K562 (cell line): Measurements from ENCODE around the gene LINGO3. TPM values are rescaled to one million over a fixed set of nuclear protein-coding genes. Genes with fewer than 3 reads are reported as not detected.
A peak's percentile ranks its signal among the peaks of the same experiment; 100 is the strongest.

ENCODE experiments used
- EWSR1 ChIP-seq: fragments of 450-650 bp; IDR thresholded peaks from 2 replicates; pipeline ENCODE4 v1.6.1; 2018; ENCODE audit warnings: borderline replicate concordance, mild to moderate bottlenecking, low read depth, moderate library complexity; ENCODE audit not compliant: partially characterized antibody
- HNRNPL ChIP-seq: fragments of 200-400 bp; formaldehyde crosslinking; IDR thresholded peaks from 2 replicates; pipeline ENCODE4 v1.6.1; 2017; ENCODE audit warnings: low read depth, mild to moderate bottlenecking, low read length
- ILK ChIP-seq: fragments of 450-650 bp; IDR thresholded peaks from 2 replicates; pipeline ENCODE4 v1.6.1; 2016; ENCODE audit warnings: missing genetic modification characterization, low read depth, mild to moderate bottlenecking, missing compliant biosample characterization, moderate library complexity, borderline replicate concordance
- LCOR ChIP-seq: sonication (generic); formaldehyde crosslinking; IDR thresholded peaks from 2 replicates; pipeline ENCODE4 v1.8.0; 2022; ENCODE audit warnings: mild to moderate bottlenecking, missing genetic modification reagents
- MLLT1 ChIP-seq, 2 experiments: fragments of 450-650 bp; IDR thresholded peaks; 2 replicates each; pipeline ENCODE4 v1.6.1; 2016
- NELFE ChIP-seq: IDR thresholded peaks from 2 replicates; pipeline ENCODE4 v1.6.1; 2011; ENCODE audit warnings: mild to moderate bottlenecking; ENCODE audit not compliant: insufficient read depth, insufficient read length
- NRF1 ChIP-seq, 2 experiments: fragments of 450-650 bp; IDR thresholded peaks in 1 of 2; conservative IDR thresholded peaks in 1 of 2; 2 replicates each; pipeline ENCODE4 v1.6.1; 2014; ENCODE audit warnings: mild to moderate bottlenecking in 2 of 2
- RBM15 ChIP-seq: fragments of 200-400 bp; formaldehyde crosslinking; IDR thresholded peaks from 2 replicates; pipeline ENCODE4 v1.6.1; 2018; ENCODE audit warnings: mild to moderate bottlenecking, low read length, moderate library complexity; ENCODE audit not compliant: insufficient read depth
- RUNX1 ChIP-seq: sonication (generic); IDR thresholded peaks from 2 replicates; pipeline ENCODE4 v1.6.1; 2016; ENCODE audit warnings: antibody characterized with exemption, low read depth
- TAF9B ChIP-seq: fragments of 450-650 bp; IDR thresholded peaks from 2 replicates; pipeline ENCODE4 v1.6.1; 2018; ENCODE audit warnings: mild to moderate bottlenecking; ENCODE audit not compliant: partially characterized antibody
- TCF7 ChIP-seq: sonication (generic); IDR thresholded peaks from 2 replicates; pipeline ENCODE4 v1.6.1; 2016; ENCODE audit warnings: antibody characterized with exemption, borderline replicate concordance
- ZBTB11 ChIP-seq, 3 experiments: fragments of 200-800 bp in 1 of 3; fragments of 250-450 bp in 1 of 3; fragments of 450-650 bp in 1 of 3; sonication (Bioruptor Pico) in 1 of 3; sonication (Bioruptor generic) in 1 of 3; formaldehyde crosslinking in 1 of 3; IDR thresholded peaks; 2 replicates each; pipeline versions ENCODE4 v1.6.1 to v1.8.0; 2016 to 2022; ENCODE audit warnings: mild to moderate bottlenecking in 2 of 3, missing genetic modification characterization in 2 of 3, missing compliant biosample characterization in 1 of 3, moderate library complexity in 1 of 3
- ZNF263 ChIP-seq: sonication (generic); formaldehyde crosslinking; IDR thresholded peaks from 2 replicates; pipeline ENCODE4 v1.8.0; 2022; ENCODE audit warnings: mild to moderate bottlenecking, missing genetic modification reagents, borderline replicate concordance
- ZNF609 ChIP-seq: sonication (generic); formaldehyde crosslinking; IDR thresholded peaks from 2 replicates; pipeline ENCODE4 v1.8.1; 2023; ENCODE audit warnings: missing genetic modification reagents, mild to moderate bottlenecking, borderline replicate concordance
- polyA plus RNA-seq, 8 experiments: library from polyadenylated mRNA; depleted of rRNA in 4 of 8; stranded (reverse) in 5 of 8; unstranded in 3 of 8; fragments of >200 nt; fragmentation: Nextera tagmentation in 2 of 8; fragmentation: Illumina TruSeq in 1 of 8; extraction: Ambion mirVana in 2 of 8; extraction: Trizol in 1 of 8; gene quantifications; 2 replicates each; pipeline versions ENCODE4 v1.2.1 to v1.2.3, GENCODE V29; 2011 to 2014; ENCODE audit warnings: inconsistent platforms in 1 of 8, missing spikeins in 1 of 8
- total RNA-seq, 7 experiments: library from RNA; depleted of rRNA in 6 of 7; stranded (reverse); fragments of >200 nt in 6 of 7; fragmentation: Illumina TruSeq in 2 of 7; extraction: Trizol in 2 of 7; gene quantifications; 2 replicates each; pipeline versions ENCODE4 v1.2.1 to v1.2.3, GENCODE V29; 2011 to 2021; ENCODE audit warnings: low replicate concordance in 1 of 7

The LINGO3 gene
- total and polyA plus RNA-seq, 9 of the 15 experiments (the other 6 are each of a cell fraction or from before 2014, with no cell fraction given): 0.03 to 0.05 (median 0.03) TPM; not detected in 6

- peak; percentile 61; the same call in 1 of the 2 replicates for TF ChIP-seq ZNF263 (CRISPR knock-in tag)
- no peak for TF ChIP-seq EWSR1
- TF ChIP-seq NELFE: no peak
- no peak for TF ChIP-seq RUNX1
- no peak for TF ChIP-seq ZNF609
- TF ChIP-seq TCF7: no peak
- TF ChIP-seq TAF9B: no peak
- TF ChIP-seq HNRNPL: no peak
- TF ChIP-seq ILK (tag): no peak
- TF ChIP-seq RBM15: no peak
- TF ChIP-seq NRF1 (conservative IDR thresholded peaks at IDR 0.05 in 1 of 2, IDR thresholded peaks at IDR 0.05 in 1 of 2): no peak
- TF ChIP-seq MLLT1 (IDR thresholded peaks at IDR 0.05): 0 out of 4 replicates have a peak, but pooled peaks of 1 of the 2 experiments have one; percentile 27
- TF ChIP-seq LCOR (CRISPR knock-in tag): no peak
- no peak for TF ChIP-seq ZBTB11 (CRISPR knock-in tag; IDR thresholded peaks at IDR 0.05)
Measured at GRCh38 chr19:2271234-2272103, 36.5 kb downstream of the LINGO3 start (continued).
